ENCODE measurements around the gene HAPLN1.

Gene HAPLN1

DNA sequence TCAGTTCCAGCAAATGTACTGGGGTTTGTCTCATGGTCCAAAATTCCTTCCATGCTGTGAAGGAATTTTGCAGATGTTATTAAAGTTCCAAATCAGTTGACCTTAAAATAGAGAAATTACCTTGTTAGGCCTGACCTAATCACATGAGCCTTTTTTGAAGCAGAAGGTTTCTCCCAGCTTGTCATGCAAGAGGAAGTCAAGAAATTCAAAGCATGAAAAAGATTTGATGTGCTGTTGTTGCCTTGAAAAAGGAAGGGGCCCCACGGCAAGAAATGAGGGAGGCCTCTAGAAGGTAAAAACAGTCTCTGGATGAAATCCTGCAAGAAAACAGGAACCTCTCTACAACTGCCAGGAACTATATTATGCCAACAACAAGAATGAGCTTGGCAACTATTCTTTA lies 24.2 kb upstream of the HAPLN1 start:
- Histone ChIP-seq H2AK5ac (ENCODE audit: low read depth, low read length) (no peak overlapping the region), H3K27ac (replicated peaks; ENCODE audit: low read length) (no peak overlapping the region), H2BK12ac (ENCODE audit: low read length) (no peak overlapping the region), H2AFZ (ENCODE audit: low read length) (no peak overlapping the region), H3K9me3 (replicated peaks in 1 of 2; ENCODE audit: control insufficient read depth in 2 of 2, insufficient read depth in 1 of 2, low read depth in 1 of 2, low read length in 2 of 2) (no peaks in the 10 kb centered on the region), H3K79me1 (ENCODE audit: low read depth, low read length) (no peaks in the 10 kb centered on the region), H3K18ac (ENCODE audit: low read length) (no peak overlapping the region), H3K9ac (ENCODE audit: low read depth, low read length, poor library complexity) (no peak overlapping the region), H2BK5ac (ENCODE audit: low read length) (no peak overlapping the region), H3K4ac (ENCODE audit: low read length) (no peak overlapping the region), H3K23ac (ENCODE audit: low read depth, low read length, poor library complexity) (no peak overlapping the region), H2BK15ac (ENCODE audit: low read length) (no peak overlapping the region), H4K91ac (ENCODE audit: low read depth, low read length, poor library complexity) (no peak overlapping the region), H4K8ac (ENCODE audit: low read depth, low read length) (no peak overlapping the region), H3K36me3 (replicated peaks in 1 of 2; ENCODE audit: control insufficient read depth in 2 of 2, insufficient read depth in 2 of 2, low read length in 2 of 2) (no peaks in the 10 kb centered on the region), H3K4me3 (ENCODE audit: low read length in 2 of 2) (no peak overlapping the region), H3K4me2 (ENCODE audit: insufficient read depth, low read length, poor library complexity, severe bottlenecking) (no peak overlapping the region), H3K27me3 (ENCODE audit: control insufficient read depth in 3 of 3, insufficient read depth in 3 of 3, low read depth in 1 of 3, low read length in 3 of 3) (no peaks in the 10 kb centered on the region), H2BK120ac (ENCODE audit: low read depth, low read length) (no peak overlapping the region), H3K14ac (ENCODE audit: low read length) (no peak overlapping the region), H3K4me1 (ENCODE audit: control insufficient read depth in 2 of 2, insufficient read depth in 1 of 2, low read depth in 1 of 2, low read length in 2 of 2) (no peaks in the 10 kb centered on the region)
- no peak for DNase-seq (ENCODE audit: low spot score)
- WGBS, 2 donors (ENCODE audit: extremely low coverage in 2 of 2, insufficient read length in 2 of 2, insufficient replicate concordance in 1 of 2), result no CpG with 5 or more reads among the region's 1 CpG

DNA sequence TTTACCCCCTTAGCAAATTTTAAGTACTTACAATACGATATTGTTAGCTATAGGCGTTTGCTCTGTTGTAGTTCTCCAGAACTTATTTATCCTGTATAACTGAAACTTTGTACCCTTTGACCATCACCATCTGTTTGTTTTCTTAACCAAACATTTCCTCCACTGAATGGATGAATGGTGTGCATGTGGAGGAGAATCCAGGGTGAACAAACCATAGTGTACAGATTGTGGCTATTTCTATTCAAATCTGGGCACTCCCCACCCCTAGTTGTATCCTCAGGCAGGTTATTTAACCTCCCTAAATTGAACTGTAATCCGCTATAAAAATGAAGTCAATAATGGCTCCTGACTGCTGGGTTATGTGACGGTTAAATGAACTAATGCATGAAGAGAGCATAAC lies 21.4 kb upstream of the HAPLN1 start:
- Histone ChIP-seq H3K4me1 (ENCODE audit: control insufficient read depth in 2 of 2, insufficient read depth in 1 of 2, low read depth in 1 of 2, low read length in 2 of 2) (no peaks in the 10 kb centered on the region), H3K79me1 (ENCODE audit: low read depth, low read length) (no peaks in the 10 kb centered on the region), H4K91ac (ENCODE audit: low read depth, low read length, poor library complexity) (no peak overlapping the region), H3K27ac (replicated peaks; ENCODE audit: low read length) (no peak overlapping the region), H3K9ac (ENCODE audit: low read depth, low read length, poor library complexity) (no peak overlapping the region), H3K4ac (ENCODE audit: low read length) (no peak overlapping the region), H3K18ac (ENCODE audit: low read length) (no peak overlapping the region), H2BK15ac (ENCODE audit: low read length) (no peak overlapping the region), H3K4me2 (ENCODE audit: insufficient read depth, low read length, poor library complexity, severe bottlenecking) (no peak overlapping the region), H2AFZ (ENCODE audit: low read length) (no peak overlapping the region), H2BK120ac (ENCODE audit: low read depth, low read length) (no peak overlapping the region), H2BK12ac (ENCODE audit: low read length) (no peak overlapping the region), H4K8ac (ENCODE audit: low read depth, low read length) (no peak overlapping the region), H3K23ac (ENCODE audit: low read depth, low read length, poor library complexity) (no peak overlapping the region), H3K14ac (ENCODE audit: low read length) (no peak overlapping the region), H3K4me3 (ENCODE audit: low read length in 2 of 2) (no peak overlapping the region), H3K36me3 (replicated peaks in 1 of 2; ENCODE audit: control insufficient read depth in 2 of 2, insufficient read depth in 2 of 2, low read length in 2 of 2) (no peaks in the 10 kb centered on the region), H2BK5ac (ENCODE audit: low read length) (no peak overlapping the region), H3K9me3 (replicated peaks in 1 of 2; ENCODE audit: control insufficient read depth in 2 of 2, insufficient read depth in 1 of 2, low read depth in 1 of 2, low read length in 2 of 2) (no peaks in the 10 kb centered on the region), H3K27me3 (ENCODE audit: control insufficient read depth in 3 of 3, insufficient read depth in 3 of 3, low read depth in 1 of 3, low read length in 3 of 3) (no peaks in the 10 kb centered on the region), H2AK5ac (ENCODE audit: low read depth, low read length) (no peak overlapping the region)
- no peak for DNase-seq (ENCODE audit: low spot score)
- WGBS, 2 donors (ENCODE audit: extremely low coverage in 2 of 2, insufficient read length in 2 of 2, insufficient replicate concordance in 1 of 2), result no CpG with 5 or more reads among the region's 4 CpGs

DNA sequence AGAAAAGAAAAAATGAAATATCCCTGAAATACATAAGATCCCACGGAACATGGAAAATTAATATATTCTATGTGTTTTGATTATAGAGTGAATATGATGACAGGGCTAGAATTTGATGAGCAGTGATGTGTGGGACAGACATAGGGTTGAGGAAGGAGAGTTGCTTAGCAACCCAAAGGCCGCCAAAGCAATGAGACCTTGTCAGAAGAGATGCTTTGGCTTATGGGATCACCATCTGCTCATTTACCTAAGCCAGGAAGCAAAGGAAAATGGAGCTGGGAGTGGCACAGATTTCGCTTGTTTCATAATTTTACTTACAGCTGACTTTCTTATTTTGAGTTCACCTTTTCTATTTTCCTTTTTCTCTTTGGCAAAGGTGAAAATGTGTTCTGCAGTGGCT lies 20.9 kb upstream of the HAPLN1 start:
- no peaks in the 10 kb centered on the region for H3K27me3 ChIP-seq (ENCODE audit: control insufficient read depth in 3 of 3, insufficient read depth in 3 of 3, low read depth in 1 of 3, low read length in 3 of 3)
- no peak overlapping the region for H3K14ac ChIP-seq (ENCODE audit: low read length)
- H3K79me1 ChIP-seq (ENCODE audit: low read depth, low read length), result no peaks in the 10 kb centered on the region
- H4K8ac ChIP-seq (ENCODE audit: low read depth, low read length), result no peak overlapping the region
- no peak overlapping the region for H3K18ac ChIP-seq (ENCODE audit: low read length)
- H3K9ac ChIP-seq (ENCODE audit: low read depth, low read length, poor library complexity), result no peak overlapping the region
- H2AFZ ChIP-seq (ENCODE audit: low read length), result no peak overlapping the region
- no CpG with 5 or more reads among the region's 3 CpGs for WGBS, 2 donors (ENCODE audit: extremely low coverage in 2 of 2, insufficient read length in 2 of 2, insufficient replicate concordance in 1 of 2)
- H3K4ac ChIP-seq (ENCODE audit: low read length), result no peak overlapping the region
- no peak overlapping the region for H3K4me2 ChIP-seq (ENCODE audit: insufficient read depth, low read length, poor library complexity, severe bottlenecking)
- no peak overlapping the region for H2BK15ac ChIP-seq (ENCODE audit: low read length)
- no peak overlapping the region for H3K4me3 ChIP-seq (ENCODE audit: low read length in 2 of 2)
- H3K23ac ChIP-seq (ENCODE audit: low read depth, low read length, poor library complexity), result no peak overlapping the region
- H3K4me1 ChIP-seq (ENCODE audit: control insufficient read depth in 2 of 2, insufficient read depth in 1 of 2, low read depth in 1 of 2, low read length in 2 of 2), result no peaks in the 10 kb centered on the region
- no peak overlapping the region for H2AK5ac ChIP-seq (ENCODE audit: low read depth, low read length)
- H2BK120ac ChIP-seq (ENCODE audit: low read depth, low read length), result no peak overlapping the region
- no peak for DNase-seq (ENCODE audit: low spot score)
- H3K27ac ChIP-seq (replicated peaks; ENCODE audit: low read length), result no peak overlapping the region
- no peaks in the 10 kb centered on the region for H3K36me3 ChIP-seq (replicated peaks in 1 of 2; ENCODE audit: control insufficient read depth in 2 of 2, insufficient read depth in 2 of 2, low read length in 2 of 2)
- H3K9me3 ChIP-seq (replicated peaks in 1 of 2; ENCODE audit: control insufficient read depth in 2 of 2, insufficient read depth in 1 of 2, low read depth in 1 of 2, low read length in 2 of 2), result no peaks in the 10 kb centered on the region
- no peak overlapping the region for H2BK12ac ChIP-seq (ENCODE audit: low read length)
- no peak overlapping the region for H4K91ac ChIP-seq (ENCODE audit: low read depth, low read length, poor library complexity)
- H2BK5ac ChIP-seq (ENCODE audit: low read length), result no peak overlapping the region

DNA sequence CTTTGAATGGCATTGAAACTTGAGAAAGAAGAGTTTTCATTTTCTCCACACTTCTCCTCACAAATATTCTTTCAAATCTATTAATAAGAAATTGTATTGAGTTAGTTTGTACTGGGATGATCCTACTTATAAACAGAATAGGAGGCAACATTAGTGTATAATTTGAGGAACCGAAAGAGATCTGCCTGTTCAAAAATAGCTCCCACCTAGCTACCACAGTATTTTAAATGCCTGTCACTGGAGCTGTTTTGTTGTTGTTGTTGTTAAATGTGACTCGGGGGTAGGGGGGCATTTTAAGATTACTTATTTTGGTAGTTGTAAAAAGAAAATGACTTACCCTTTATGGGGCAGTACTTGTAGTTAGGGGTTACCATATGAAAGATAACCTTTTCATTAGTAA lies 20.1 kb upstream of the HAPLN1 start:
- H2AFZ ChIP-seq (ENCODE audit: low read length), result no peak overlapping the region

More for the DNA sequence above, 20.1 kb upstream of the HAPLN1 start:
- H3K4me3 ChIP-seq (ENCODE audit: low read length in 2 of 2), result no peak overlapping the region
- no peak overlapping the region for H2BK120ac ChIP-seq (ENCODE audit: low read depth, low read length)
- WGBS, 2 donors (ENCODE audit: extremely low coverage in 2 of 2, insufficient read length in 2 of 2, insufficient replicate concordance in 1 of 2), result no CpG with 5 or more reads among the region's 2 CpGs
- no peak overlapping the region for H2AK5ac ChIP-seq (ENCODE audit: low read depth, low read length)
- no peak overlapping the region for H3K23ac ChIP-seq (ENCODE audit: low read depth, low read length, poor library complexity)
- H4K8ac ChIP-seq (ENCODE audit: low read depth, low read length), result no peak overlapping the region
- DNase-seq (ENCODE audit: low spot score), result no peak
- H3K9me3 ChIP-seq (replicated peaks in 1 of 2; ENCODE audit: control insufficient read depth in 2 of 2, insufficient read depth in 1 of 2, low read depth in 1 of 2, low read length in 2 of 2), result no peaks in the 10 kb centered on the region
- no peak overlapping the region for H3K4ac ChIP-seq (ENCODE audit: low read length)
- H3K18ac ChIP-seq (ENCODE audit: low read length), result no peak overlapping the region
- no peaks in the 10 kb centered on the region for H3K36me3 ChIP-seq (replicated peaks in 1 of 2; ENCODE audit: control insufficient read depth in 2 of 2, insufficient read depth in 2 of 2, low read length in 2 of 2)
- no peak overlapping the region for H2BK5ac ChIP-seq (ENCODE audit: low read length)
- H3K4me1 ChIP-seq (ENCODE audit: control insufficient read depth in 2 of 2, insufficient read depth in 1 of 2, low read depth in 1 of 2, low read length in 2 of 2), result no peaks in the 10 kb centered on the region
- no peak overlapping the region for H2BK15ac ChIP-seq (ENCODE audit: low read length)
- H3K27me3 ChIP-seq (ENCODE audit: control insufficient read depth in 3 of 3, insufficient read depth in 3 of 3, low read depth in 1 of 3, low read length in 3 of 3), result no peaks in the 10 kb centered on the region
- no peak overlapping the region for H3K14ac ChIP-seq (ENCODE audit: low read length)
- H4K91ac ChIP-seq (ENCODE audit: low read depth, low read length, poor library complexity), result no peak overlapping the region
- H3K9ac ChIP-seq (ENCODE audit: low read depth, low read length, poor library complexity), result no peak overlapping the region
- H3K27ac ChIP-seq (replicated peaks; ENCODE audit: low read length), result no peak overlapping the region
- H3K79me1 ChIP-seq (ENCODE audit: low read depth, low read length), result no peaks in the 10 kb centered on the region
- no peak overlapping the region for H3K4me2 ChIP-seq (ENCODE audit: insufficient read depth, low read length, poor library complexity, severe bottlenecking)
- no peak overlapping the region for H2BK12ac ChIP-seq (ENCODE audit: low read length)
